GM10847 (cell line): ENCODE measurements around the gene NAP1L5.

ENCODE experiments used
- POLR2A ChIP-seq: IDR thresholded peaks from 2 replicates; pipeline ENCODE4 v1.6.1; 2011; ENCODE audit not compliant: insufficient read length; ENCODE audit errors: extremely low read depth

NAP1L5 gene, protein sequence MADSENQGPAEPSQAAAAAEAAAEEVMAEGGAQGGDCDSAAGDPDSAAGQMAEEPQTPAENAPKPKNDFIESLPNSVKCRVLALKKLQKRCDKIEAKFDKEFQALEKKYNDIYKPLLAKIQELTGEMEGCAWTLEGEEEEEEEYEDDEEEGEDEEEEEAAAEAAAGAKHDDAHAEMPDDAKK

DNA sequence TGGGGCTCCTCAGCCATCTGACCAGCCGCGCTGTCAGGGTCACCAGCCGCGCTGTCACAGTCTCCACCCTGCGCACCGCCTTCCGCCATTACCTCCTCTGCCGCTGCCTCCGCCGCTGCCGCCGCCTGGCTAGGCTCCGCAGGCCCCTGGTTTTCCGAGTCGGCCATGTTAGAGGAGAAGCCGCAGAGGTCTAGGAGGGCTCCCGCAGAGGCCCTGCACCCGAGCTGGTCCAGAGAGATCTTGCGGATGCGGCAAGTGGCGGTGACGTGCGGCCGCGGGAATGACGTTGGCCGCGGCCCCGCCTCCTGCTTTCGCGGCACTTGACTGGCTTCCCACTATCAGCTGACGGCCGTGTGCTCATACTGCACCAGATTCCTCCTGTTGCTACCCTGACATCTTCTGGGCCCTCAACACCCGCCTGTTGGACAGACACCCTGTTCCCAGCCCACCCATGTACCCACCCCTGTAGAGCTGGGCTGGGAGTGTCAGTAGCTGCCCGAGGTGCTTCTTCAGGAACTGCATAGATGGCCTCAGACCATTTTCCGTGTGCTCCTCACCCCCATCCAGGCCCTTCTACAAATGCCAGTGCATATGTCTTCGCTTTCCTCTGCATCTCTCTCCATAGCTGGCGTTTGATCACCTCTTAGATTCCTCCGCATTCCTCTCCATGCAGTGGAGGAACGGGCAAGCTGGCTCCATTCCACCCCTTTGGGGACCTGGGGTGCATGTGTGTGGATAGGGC, at the start of gene NAP1L5:
TSS of gene NAP1L5 (minus strand) at position 242 of the 742 bp plus-strand sequence. CDS start at position 167, 75 bp downstream.
- peak; percentile 20 for TF ChIP-seq POLR2A

DNA sequence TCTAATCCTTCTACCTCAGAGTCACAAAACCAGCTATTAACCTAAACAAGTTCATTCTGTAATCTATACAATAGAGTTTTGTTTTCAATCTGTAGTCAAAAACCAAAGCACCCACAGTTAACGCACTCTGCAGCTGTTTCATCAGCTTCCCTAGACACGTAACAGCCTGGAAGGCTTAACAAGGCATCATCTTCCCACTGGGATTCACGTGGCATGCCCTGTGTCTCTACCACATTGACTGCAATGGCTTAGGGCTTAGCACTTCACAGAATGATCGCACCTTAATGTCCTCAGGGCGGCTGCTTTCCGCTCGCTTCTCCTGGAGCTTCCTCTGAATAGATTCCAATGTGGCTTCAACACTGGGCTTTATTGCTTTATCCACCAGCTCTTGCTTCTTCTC, 49.7 kb upstream of the NAP1L5 start:
- TF ChIP-seq POLR2A = no peak

DNA sequence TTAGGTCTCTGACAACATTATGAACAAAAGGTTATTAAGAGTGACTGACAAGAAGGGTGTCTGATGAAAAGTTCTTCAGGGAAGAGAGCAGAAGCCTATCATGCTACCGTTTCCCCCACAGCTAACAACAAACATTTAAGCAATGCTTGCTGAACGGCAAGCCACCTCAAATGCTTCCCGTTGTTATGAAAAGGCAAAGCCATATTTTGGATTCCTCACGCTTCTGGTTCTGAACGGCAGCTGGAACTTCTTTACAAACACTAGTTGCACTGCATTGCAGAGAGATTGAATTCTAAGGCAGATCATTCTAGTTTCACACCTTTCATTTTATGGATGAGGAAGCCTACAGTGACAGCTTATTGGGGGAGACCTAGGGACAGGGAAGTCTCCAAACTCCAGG, 48.6 kb upstream of the NAP1L5 start:
- TF ChIP-seq POLR2A = no peak

DNA sequence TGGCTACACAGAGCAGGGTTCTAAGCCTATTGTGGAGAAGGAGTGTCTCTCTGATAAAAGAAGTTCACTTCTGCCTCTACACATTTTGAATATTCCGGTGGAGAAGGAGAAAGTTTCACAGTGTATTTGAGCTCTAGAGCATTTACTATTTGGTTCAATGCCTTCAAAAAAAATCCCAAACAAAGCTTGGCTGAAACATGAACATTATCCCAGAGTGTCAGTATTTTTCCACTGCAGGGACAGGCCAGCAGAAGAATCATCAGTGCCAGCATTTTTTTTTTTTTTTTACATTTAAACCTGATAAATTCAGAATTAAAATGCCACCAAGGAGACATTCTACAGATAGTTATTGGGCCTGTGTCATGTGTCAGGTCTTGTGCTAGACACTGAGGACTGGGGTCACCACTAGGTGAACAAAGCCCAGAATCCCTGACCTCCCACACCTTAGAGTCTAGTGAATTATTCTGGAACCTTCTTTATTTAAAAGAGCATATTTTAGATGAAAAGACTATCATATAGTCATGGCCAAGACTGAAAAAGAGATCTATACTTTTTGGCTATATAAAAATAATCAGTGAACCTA, 48.0 kb upstream of the NAP1L5 start:
- TF ChIP-seq POLR2A = no peak

DNA sequence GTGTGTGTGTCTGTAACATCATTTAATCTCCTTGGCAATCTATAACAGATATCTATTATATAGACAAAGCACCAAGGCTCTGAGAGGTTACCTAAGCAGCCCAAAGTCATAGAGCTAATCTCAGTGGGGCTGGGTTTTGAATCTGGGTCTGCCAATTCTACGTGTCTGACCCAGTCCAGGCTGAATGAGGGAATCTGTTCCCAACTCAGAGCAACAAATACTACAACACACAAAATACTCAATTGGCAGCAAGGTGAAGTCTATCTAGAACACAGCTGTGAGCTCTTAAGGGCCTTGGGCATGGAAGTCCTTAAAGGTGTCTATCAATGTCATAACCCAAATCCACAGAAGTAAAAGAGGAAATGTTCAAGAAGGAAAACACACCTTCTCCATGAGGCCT, 47.5 kb upstream of the NAP1L5 start:
- TF ChIP-seq POLR2A = no peak

DNA sequence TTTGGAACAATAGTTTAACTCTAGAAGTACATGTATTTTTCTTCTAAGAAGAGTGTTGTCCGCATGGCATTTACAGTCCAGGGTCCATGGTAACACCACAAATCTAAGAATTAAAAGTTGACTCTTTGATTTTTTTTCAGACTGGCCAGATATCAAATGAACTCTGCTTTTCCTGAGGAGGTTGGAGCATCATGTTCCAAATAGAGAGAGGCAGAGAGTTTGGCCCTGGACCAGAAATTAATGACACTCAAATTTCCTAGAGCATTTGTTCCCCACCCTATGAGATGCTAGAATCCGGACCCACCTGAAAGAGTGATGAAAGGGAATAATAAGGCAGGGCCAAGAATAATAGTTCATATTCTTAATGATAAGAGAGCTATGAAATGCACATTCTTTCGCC, 47.0 kb upstream of the NAP1L5 start:
- TF ChIP-seq POLR2A = no peak

DNA sequence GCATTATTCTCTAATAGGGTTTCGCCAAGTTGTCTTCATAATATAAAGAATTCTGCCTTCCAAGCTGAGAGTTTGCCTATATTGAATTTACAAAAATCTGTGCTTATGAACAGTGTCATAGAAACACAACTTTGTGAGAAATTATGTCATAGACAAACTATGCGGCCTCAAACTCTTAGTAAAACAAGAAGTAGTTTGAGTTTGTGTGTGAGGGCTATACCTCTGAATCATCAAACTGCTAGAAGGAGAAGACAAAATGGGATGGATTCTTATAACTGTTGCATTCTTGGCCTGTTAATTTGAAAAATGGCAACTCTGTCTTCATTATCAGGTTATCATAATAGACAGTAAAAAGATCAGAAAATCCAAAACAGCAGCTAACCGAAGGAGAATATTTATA, 46.1 kb upstream of the NAP1L5 start:
- no peak for TF ChIP-seq POLR2A

DNA sequence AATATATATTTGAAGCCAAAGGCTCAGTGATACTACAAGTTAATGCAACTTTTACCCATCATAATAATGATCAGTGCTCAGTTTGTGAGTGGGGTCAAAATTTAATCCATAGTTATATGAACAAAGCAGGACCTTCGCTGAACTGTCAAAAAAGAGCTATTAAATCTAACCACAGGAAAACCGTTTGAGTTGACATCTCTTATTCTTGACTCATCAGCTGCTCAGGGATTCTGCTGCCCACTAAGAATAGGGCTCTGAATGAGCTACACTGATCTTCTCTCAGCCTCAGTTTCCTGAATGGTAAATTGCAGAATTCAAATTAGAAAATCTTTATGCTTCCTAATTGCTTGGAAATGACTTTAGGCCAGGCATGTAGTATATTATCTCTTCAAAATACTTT, 44.9 kb upstream of the NAP1L5 start:
- TF ChIP-seq POLR2A = no peak

DNA sequence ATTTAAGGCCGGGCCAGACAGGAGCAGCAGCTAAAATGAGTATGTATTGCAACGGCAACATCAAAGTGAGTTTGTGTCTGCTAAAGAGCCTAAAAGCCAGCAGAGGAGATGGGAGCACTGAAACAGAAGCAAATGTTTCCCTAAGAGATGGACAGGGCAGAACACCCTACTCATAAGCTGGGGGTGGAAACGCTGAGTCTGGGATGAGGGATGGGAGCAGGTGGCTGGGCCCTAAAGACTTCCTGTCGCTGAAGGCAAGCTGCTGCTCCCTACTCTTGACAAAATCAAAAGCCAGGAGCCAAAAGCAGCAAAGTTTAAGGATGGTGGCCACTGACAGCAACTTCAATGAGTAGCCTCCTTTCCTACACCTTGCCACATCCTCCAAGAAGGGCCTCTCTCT, 40.6 kb upstream of the NAP1L5 start:
- no peak for TF ChIP-seq POLR2A

DNA sequence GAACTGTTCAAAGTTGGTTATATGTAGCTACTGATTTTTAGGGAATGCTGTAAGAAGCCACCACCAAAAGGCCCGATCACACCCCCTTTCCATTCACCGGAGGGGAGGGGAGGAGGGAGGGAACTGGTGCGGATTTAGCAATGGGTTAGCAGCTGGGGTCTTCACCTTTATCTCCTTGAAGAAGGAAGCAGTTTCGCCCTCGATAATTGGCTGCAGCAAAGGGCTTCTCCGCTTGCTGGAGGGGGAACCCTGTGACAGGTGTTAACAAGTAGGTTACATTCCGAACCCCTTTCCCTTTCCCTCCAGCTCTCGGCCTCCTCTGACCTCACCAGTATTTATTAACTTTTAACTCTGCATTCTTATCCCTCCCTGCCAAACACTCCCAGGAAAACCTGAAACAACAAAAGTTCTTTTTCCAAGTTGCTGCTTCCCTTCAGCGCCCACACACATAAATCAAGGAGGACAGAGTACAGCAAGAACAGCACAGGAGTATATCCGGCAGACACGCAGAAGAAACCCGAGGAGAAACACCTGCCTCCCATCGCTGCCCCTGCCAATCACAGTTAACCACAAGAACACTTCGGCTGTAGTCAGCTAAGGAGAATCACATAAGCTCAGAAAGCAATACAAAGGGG, 39.8 kb upstream of the NAP1L5 start:
- no peak for TF ChIP-seq POLR2A

DNA sequence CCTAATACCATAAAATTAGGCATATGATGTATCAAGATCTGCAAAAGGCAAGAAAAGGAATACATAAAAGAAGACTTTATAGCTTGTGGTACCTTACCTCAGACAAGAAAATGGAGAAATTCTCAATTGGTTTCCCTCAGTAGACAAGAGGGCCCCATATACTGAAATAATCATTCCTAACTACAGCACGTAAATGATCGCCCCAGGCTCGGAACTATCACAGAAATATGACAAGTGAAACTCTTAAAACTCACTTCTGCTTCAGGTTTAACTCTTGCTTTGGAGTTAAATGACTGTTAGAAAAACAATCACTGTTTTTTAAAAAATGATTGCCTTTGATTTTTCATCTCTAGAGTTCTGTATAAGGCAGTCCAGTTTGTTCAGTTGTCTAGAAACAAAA, 38.6 kb upstream of the NAP1L5 start:
- TF ChIP-seq POLR2A = no peak

DNA sequence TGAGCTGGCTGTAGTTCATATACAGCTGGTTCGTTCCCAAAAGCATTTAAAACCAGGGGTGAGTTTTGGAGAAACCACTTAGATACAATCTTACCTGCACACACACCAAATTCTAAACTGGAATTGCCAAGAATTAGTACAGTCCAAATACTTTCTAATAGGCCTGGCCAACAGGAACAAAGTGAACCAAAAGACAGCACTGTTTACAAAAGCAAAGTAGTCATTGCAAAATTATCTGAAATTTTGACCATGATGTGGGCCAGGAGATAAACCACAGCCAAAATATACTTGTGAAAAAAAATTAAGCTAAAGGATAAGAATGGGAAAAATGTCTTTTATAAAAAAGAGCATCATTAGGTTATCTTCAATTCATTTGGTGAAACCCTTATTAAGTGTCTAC, 37.9 kb upstream of the NAP1L5 start:
- no peak for TF ChIP-seq POLR2A

DNA sequence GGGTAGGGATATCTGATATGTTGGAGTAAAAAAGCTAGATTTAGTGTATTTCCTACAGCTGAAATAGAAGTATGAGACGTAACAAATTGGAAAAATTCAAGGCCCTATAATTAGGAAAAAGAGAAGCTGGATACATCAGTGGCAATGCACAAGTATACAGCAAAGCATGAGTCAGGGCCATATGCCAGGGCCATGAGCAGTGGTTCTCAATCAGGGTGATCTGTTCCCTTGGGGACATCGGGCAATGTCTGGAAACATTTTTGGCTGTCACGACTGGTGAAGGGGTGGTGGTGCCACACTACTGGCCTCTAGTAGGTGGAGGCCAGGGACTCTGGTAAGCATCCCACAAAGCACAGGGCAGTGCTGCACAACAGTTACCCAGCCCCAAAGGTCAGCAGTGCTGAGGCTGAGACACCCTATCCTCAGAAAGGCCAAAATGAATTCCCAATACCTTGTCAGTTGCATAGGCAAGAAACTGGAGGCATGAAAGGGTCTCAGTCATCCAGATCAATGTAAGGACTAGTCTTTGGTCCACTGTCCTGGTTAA, 36.8 kb upstream of the NAP1L5 start:
- no peak for TF ChIP-seq POLR2A

DNA sequence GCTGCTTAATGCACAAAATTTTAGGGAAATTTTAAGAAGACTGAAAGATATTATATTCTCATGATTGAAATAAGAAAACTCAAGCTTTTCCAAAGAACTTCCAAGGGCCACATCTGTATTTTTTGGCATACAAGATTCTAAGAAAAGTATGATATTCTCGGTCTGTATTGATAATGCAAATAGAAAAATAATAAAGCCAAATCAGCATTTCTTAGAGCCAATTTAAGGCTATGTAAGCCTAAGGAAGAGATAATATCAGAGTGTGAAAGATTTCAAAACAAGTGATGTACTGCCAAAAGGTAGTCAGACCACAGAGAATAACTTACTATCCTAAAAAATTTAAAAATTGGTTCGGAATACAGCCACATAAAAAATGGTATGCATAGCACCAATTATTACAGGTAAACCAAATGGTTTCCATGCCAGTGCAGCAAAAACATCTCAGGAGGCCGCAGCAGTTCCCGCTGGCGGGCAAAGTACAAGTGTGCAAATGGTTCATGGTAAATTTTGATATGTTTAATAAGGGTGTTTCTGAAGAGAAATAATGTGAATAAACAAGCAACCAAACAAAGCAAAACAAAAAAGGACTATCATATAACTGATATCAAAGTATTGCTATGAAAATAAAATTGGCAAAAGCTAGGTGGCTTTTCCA, 35.2 kb upstream of the NAP1L5 start:
- no peak for TF ChIP-seq POLR2A

DNA sequence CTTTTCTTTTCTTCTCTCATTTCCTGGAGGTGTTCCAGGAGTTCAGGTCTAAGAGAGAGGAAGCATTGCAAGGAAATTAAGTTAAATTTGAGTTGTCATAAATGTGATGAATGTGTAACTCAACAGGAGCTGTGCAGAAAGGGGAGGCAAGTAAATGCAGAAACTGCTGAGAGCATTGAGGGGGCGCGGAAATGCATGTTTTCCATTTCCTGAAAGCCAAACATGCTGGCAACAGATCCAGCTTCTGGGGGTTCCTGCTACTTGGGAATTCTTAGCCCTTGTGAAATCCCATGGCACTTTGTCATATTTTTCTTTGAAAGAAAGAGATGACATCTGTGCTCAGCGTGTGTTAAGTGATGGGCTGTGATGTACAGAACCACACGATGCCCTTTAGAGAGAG, 33.8 kb upstream of the NAP1L5 start:
- TF ChIP-seq POLR2A = no peak
